ENCODE data around the gene ANKRD33.

The ANKRD33 gene

DNA sequence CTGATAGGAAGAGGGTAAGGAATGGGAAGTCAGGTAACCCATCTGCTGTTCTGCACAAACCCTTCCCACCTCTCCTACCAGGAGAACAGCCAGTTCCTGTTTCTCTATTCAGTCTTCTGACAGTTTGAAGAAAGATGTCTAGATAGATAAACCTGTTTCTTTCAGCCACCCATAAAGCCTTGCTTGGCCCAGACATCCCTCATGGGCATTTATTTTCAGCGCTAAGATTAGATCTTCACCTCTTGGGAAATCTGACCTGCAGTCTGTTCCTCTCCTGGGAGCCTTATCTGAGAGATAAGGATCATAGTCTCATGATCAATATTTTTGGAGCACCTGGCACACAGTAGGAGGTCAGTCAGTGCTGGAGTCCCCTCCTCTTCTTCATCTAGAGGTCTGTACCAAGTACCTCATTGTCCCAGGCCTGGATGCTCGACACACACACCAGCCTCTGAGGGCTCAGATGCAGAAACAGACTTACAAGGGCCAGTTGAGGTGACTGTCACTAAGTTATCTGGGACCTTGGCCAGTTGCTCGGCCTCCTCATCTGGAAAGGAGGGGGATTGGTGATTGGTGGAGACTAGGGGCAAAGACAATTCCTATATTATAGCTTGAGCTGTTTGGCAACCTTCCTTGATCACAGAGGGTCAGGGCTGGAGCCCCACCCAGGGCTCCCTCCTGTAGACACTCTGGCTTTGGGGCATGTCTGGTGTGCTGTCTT lies 37.6 kb downstream of the ANKRD33 start:
- H3K36me3 ChIP-seq: no peaks in the 10 kb centered on the region
- no peaks in the 10 kb centered on the region for H3K9me3 ChIP-seq
- TF ChIP-seq, protein P1, sequence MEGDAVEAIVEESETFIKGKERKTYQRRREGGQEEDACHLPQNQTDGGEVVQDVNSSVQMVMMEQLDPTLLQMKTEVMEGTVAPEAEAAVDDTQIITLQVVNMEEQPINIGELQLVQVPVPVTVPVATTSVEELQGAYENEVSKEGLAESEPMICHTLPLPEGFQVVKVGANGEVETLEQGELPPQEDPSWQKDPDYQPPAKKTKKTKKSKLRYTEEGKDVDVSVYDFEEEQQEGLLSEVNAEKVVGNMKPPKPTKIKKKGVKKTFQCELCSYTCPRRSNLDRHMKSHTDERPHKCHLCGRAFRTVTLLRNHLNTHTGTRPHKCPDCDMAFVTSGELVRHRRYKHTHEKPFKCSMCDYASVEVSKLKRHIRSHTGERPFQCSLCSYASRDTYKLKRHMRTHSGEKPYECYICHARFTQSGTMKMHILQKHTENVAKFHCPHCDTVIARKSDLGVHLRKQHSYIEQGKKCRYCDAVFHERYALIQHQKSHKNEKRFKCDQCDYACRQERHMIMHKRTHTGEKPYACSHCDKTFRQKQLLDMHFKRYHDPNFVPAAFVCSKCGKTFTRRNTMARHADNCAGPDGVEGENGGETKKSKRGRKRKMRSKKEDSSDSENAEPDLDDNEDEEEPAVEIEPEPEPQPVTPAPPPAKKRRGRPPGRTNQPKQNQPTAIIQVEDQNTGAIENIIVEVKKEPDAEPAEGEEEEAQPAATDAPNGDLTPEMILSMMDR (IDR thresholded peaks at IDR 0.05): no peak
- H3K27ac ChIP-seq: no peak overlapping the region
- H3K4me1 ChIP-seq (ENCODE audit: control insufficient read depth in 1 of 2, insufficient read depth in 1 of 2, low read depth in 1 of 2, low read length in 1 of 2): peaks cover 11 to 13% of the 10 kb centered on the region in 2 experiments
- H3K4me3 ChIP-seq (ENCODE audit: low read depth in 1 of 2, low read length in 1 of 2): no peak overlapping the region
- H3K27me3 ChIP-seq: peaks cover 6% of the 10 kb centered on the region

DNA sequence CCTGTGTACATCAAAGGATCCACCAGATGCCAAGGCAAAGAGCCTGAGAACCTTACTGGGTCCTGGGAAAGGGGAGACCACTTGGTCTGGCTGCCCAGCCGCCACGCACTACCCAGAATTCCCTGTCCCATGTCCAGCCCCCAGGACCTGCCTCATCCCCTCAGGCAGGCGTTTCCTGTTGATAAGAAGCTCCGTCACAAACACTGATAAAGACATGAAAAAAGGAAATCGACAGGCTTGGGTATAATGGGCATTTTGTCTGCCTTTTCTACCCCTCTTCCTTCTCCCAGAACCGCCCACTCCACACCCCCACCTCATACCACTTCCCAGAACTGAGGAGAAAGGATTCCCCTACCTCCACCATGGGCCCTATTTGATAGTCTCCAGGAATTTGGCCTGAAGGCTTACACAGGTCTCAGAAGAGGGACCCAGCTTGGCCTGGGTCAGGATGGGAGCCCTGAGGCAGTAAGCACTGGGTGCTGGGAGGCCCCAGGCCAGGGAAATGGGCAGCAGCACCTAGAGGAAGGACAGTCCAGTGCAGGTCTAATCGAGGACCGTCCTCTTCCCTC lies 38.2 kb downstream of the ANKRD33 start:
- no peaks in the 10 kb centered on the region for H3K36me3 ChIP-seq
- TF ChIP-seq, protein P1 (IDR thresholded peaks at IDR 0.05): no peak
- no peak overlapping the region for H3K27ac ChIP-seq
- peaks cover 6% of the 10 kb centered on the region for H3K27me3 ChIP-seq
- peaks cover 11 to 13% of the 10 kb centered on the region in 2 experiments for H3K4me1 ChIP-seq (ENCODE audit: control insufficient read depth in 1 of 2, insufficient read depth in 1 of 2, low read depth in 1 of 2, low read length in 1 of 2)
- no peak overlapping the region for H3K4me3 ChIP-seq (ENCODE audit: low read depth in 1 of 2, low read length in 1 of 2)
- H3K9me3 ChIP-seq: no peaks in the 10 kb centered on the region

DNA sequence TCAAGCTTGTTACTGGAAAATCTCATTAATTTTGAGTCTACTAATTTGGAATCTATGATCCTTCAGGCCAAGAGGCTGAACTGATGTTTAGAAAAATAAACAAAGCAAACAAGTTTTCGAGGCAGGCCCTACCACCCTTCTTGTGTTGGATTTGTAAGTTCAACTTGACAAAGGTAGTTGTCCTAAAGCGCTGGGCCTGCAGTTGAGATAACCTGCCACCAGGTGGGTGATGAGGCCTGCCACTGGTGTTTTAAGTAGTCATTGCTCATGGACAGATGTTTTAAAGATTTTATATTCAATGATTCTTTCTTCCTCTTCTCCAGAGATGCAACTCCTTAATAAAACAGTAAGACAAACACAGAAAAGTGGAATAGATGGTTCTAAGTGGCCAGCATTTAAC lies 38.8 kb downstream of the ANKRD33 start:
- Histone ChIP-seq H3K4me1 (ENCODE audit: control insufficient read depth in 1 of 2, insufficient read depth in 1 of 2, low read depth in 1 of 2, low read length in 1 of 2) (peaks cover 11 to 13% of the 10 kb centered on the region in 2 experiments), H3K9me3 (no peaks in the 10 kb centered on the region), H3K36me3 (no peaks in the 10 kb centered on the region), H3K4me3 (ENCODE audit: low read depth in 1 of 2, low read length in 1 of 2) (no peak overlapping the region), H3K27ac (no peak overlapping the region), H3K27me3 (peaks cover 6% of the 10 kb centered on the region)
- TF ChIP-seq, protein P1 (IDR thresholded peaks at IDR 0.05): peak; percentile 37

DNA sequence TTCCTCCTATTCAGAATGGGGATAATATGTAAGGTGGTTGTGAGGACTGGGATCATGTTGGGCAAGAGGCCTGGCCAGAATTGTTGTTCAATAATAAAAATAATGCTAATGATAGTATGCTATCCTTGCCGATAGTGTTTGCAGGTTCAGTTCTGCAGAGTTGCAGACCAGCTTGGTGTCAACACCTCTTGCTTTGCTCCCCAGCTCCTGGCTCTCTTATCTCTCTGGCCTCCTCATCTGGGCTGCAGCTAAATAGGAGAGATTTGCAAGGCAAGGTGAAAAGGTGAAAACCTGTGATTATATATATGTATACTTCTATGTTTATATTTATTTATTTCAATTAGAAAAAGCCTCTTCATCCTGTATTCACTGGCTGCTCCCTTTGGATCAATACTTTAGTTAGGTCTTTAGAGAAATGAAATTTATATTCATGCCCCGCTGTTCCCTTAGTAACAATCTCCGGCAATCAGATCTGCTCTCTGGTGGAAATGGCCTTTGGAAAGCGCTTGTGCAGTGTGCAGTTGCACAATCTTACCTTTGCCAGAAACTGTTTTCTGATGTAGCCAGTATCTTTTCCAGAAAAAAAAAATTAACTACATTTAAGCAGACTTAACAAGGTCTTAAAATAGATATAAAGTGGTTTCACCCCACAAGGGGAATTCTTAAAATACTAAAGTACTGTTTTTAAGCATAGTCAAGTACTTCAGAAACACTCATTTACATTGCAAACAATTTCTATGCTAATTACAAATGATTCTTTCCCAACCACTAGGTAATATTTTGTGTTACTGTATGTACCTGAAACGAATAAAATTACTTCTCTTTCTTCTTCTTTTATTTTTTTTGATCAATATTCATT lies 44.5 kb downstream of the ANKRD33 start:
- TF ChIP-seq, protein P1 (IDR thresholded peaks at IDR 0.05): no peak
- no peak overlapping the region for H3K4me3 ChIP-seq (ENCODE audit: low read depth in 1 of 2, low read length in 1 of 2)
- H3K9me3 ChIP-seq: no peaks in the 10 kb centered on the region
- H3K4me1 ChIP-seq (ENCODE audit: control insufficient read depth in 1 of 2, insufficient read depth in 1 of 2, low read depth in 1 of 2, low read length in 1 of 2): no peaks in the 10 kb centered on the region
- no peaks in the 10 kb centered on the region for H3K36me3 ChIP-seq
- H3K27me3 ChIP-seq: no peaks in the 10 kb centered on the region
- H3K27ac ChIP-seq: no peak overlapping the region

DNA sequence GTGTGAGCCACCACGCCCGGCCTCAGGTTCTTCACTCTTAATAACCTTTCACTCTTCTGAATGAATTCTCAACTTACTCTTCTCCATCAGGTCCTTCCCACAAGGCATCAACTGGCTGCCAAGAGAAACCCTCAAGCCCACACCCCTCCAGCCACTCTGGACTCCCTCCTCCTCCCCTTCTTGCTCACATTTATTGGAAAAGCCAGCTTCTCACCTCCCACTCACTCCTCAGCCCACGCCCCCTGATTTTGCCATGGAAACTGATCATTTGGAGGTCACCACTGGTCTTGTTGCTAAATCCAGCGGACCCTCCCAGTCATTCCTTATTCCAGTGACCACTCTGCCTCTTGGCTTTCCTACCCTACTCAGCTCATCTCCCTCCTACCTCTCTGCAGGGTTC lies 46.2 kb downstream of the ANKRD33 start:
- no peak overlapping the region for H3K27ac ChIP-seq
- no peak overlapping the region for H3K4me3 ChIP-seq (ENCODE audit: low read depth in 1 of 2, low read length in 1 of 2)
- TF ChIP-seq, protein P1 (IDR thresholded peaks at IDR 0.05): no peak
- no peaks in the 10 kb centered on the region for H3K36me3 ChIP-seq
- no peaks in the 10 kb centered on the region for H3K27me3 ChIP-seq
- no peaks in the 10 kb centered on the region for H3K9me3 ChIP-seq
- H3K4me1 ChIP-seq (ENCODE audit: control insufficient read depth in 1 of 2, insufficient read depth in 1 of 2, low read depth in 1 of 2, low read length in 1 of 2): no peaks in the 10 kb centered on the region

Measured in neutrophil (primary cell).